Bronchial epithelial cell (primary cell): ENCODE measurements around the gene SF3B5. TPM values are rescaled to one million over a fixed set of nuclear protein-coding genes. Genes with fewer than 3 reads are reported as not detected.

Source experiments
- DNase-seq: peaks from one replicate; pipeline ENCODE4 v3.0.0-alpha.2; 2010; ENCODE audit warnings: low read depth
- FAIRE-seq: peaks from 2 replicates; lab custom pipeline; 2011; peaks lifted over from hg19 to GRCh38; lab: Jason Lieb, UNC
- H3K27me3 ChIP-seq: 2 replicates; pipeline ENCODE4 v1.5.1; 2011; ENCODE audit warnings: low read length; ENCODE audit not compliant: control insufficient read depth, insufficient read depth
- H3K36me3 ChIP-seq: 2 replicates; pipeline ENCODE4 v1.5.1; 2011; ENCODE audit warnings: low read length; ENCODE audit not compliant: control insufficient read depth, insufficient read depth
- H3K4me3 ChIP-seq: 2 replicates; pipeline ENCODE4 v1.5.1; 2011; ENCODE audit warnings: mild to moderate bottlenecking, low read depth, low read length, control low read depth
- CTCF ChIP-seq: IDR thresholded peaks from 2 replicates; pipeline ENCODE4 v1.5.1; 2011; ENCODE audit warnings: mild to moderate bottlenecking, moderate library complexity, low read length, control low read depth, inconsistent platforms; ENCODE audit not compliant: insufficient read depth, severe bottlenecking
- total RNA-seq: library from RNA; depleted of rRNA; stranded (reverse); fragments of >200 nt; gene quantifications from 2 replicates; pipeline ENCODE4 v1.2.1, GENCODE V29; 2014

The SF3B5 gene
- total RNA-seq, 1 donor from 2014 or later = 113 TPM

- FAIRE-seq (no peak), DNase-seq (no peak)
These were observed 24.0 kb upstream of the SF3B5 start for GRCh38 chr6:144119376-144119775.

GRCh38 chr6:144115219-144115618, 19.8 kb upstream of the SF3B5 start:
- Histone ChIP-seq H3K27me3 (no peaks in the 10 kb centered on the region), H3K36me3 (no peaks in the 10 kb centered on the region), H3K4me3 (no peak overlapping the region)
- no peak for TF ChIP-seq CTCF
- DNase-seq = no peak
- FAIRE-seq = no peak

More at GRCh38 chr6:144119376-144119775, 24.0 kb upstream of the SF3B5 start:
- TF ChIP-seq CTCF = no peak
- no peak overlapping the region for H3K4me3 ChIP-seq
- no peaks in the 10 kb centered on the region for H3K27me3 ChIP-seq
- H3K36me3 ChIP-seq = no peaks in the 10 kb centered on the region

- FAIRE-seq = no peak
These were observed 18.0 kb upstream of the SF3B5 start for GRCh38 chr6:144113366-144113765.

GRCh38 chr6:144110210-144110609, 14.8 kb upstream of the SF3B5 start:
- DNase-seq (no peak), FAIRE-seq (no peak)
- Histone ChIP-seq H3K27me3 (peaks cover 2% of the 10 kb centered on the region), H3K4me3 (no peak overlapping the region), H3K36me3 (no peaks in the 10 kb centered on the region)
- TF ChIP-seq CTCF = no peak

More at GRCh38 chr6:144113366-144113765, 18.0 kb upstream of the SF3B5 start:
- H3K4me3 ChIP-seq = no peak overlapping the region
- peaks cover 2% of the 10 kb centered on the region for H3K27me3 ChIP-seq
- no peaks in the 10 kb centered on the region for H3K36me3 ChIP-seq
- no peak for TF ChIP-seq CTCF
- DNase-seq = no peak

- no peak for TF ChIP-seq CTCF
These were observed 10.8 kb upstream of the SF3B5 start for GRCh38 chr6:144106206-144106605.

GRCh38 chr6:144104898-144105487, 9.6 kb upstream of the SF3B5 start:
- peak; percentile 44 for TF ChIP-seq CTCF
- Histone ChIP-seq H3K27me3 (peaks cover under 1% of the 10 kb centered on the region), H3K4me3 (no peak overlapping the region), H3K36me3 (no peaks in the 10 kb centered on the region)
- FAIRE-seq (no peak), DNase-seq (peak; percentile 71)

More at GRCh38 chr6:144106206-144106605, 10.8 kb upstream of the SF3B5 start:
- DNase-seq (no peak), FAIRE-seq (no peak)
- peaks cover 2% of the 10 kb centered on the region for H3K27me3 ChIP-seq
- no peak overlapping the region for H3K4me3 ChIP-seq
- H3K36me3 ChIP-seq = no peaks in the 10 kb centered on the region
